ENCODE measurements around the gene ITPK1. TPM values are rescaled to one million over a fixed set of nuclear protein-coding genes. Genes with fewer than 3 reads are reported as not detected.

Gene ITPK1
- total RNA-seq, 2 donors from 2014 or later: 77.1 to 118 TPM

DNA sequence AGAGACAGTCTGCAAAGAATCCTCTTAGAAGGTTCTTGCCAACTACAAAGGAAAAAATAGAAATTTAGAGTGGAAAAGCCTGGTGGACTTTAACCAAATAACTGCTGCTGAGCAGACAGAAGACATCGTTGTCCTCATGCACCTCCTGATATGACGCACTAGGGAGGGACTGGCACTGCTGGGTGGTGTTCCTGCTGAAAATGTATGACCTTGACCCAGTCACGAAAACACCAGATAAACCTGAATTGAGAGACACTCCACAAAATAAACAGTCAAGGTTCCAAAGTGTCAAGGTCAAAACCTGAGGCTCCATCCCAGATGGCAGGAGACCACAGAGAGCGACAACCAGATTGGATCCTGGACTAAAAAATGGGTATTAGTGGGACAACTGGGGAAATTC is 130.8 kb downstream of the ITPK1 start:
- Histone ChIP-seq H3K27me3 (replicated peaks; ENCODE audit: insufficient read depth) (no peaks in the 10 kb centered on the region), H3K4me3 (no peak overlapping the region), H3K27ac (no peak overlapping the region), H3K4me1 (replicated peaks) (peaks cover 4% of the 10 kb centered on the region), H3K9me3 (no peaks in the 10 kb centered on the region), H3K36me3 (no peaks in the 10 kb centered on the region)
- 78% methylated on average over 4 of the region's 4 CpGs for WGBS
- DNase-seq (ENCODE audit: low spot score): no peak
- no peak for TF ChIP-seq POLR2A (IDR thresholded peaks at IDR 0.05)
- no peak for TF ChIP-seq POLR2AphosphoS5 (IDR thresholded peaks at IDR 0.05)
- TF ChIP-seq, protein P1, sequence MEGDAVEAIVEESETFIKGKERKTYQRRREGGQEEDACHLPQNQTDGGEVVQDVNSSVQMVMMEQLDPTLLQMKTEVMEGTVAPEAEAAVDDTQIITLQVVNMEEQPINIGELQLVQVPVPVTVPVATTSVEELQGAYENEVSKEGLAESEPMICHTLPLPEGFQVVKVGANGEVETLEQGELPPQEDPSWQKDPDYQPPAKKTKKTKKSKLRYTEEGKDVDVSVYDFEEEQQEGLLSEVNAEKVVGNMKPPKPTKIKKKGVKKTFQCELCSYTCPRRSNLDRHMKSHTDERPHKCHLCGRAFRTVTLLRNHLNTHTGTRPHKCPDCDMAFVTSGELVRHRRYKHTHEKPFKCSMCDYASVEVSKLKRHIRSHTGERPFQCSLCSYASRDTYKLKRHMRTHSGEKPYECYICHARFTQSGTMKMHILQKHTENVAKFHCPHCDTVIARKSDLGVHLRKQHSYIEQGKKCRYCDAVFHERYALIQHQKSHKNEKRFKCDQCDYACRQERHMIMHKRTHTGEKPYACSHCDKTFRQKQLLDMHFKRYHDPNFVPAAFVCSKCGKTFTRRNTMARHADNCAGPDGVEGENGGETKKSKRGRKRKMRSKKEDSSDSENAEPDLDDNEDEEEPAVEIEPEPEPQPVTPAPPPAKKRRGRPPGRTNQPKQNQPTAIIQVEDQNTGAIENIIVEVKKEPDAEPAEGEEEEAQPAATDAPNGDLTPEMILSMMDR (IDR thresholded peaks at IDR 0.05): no peak
- intact Hi-C loops (cut with DNase I): no loop called here

DNA sequence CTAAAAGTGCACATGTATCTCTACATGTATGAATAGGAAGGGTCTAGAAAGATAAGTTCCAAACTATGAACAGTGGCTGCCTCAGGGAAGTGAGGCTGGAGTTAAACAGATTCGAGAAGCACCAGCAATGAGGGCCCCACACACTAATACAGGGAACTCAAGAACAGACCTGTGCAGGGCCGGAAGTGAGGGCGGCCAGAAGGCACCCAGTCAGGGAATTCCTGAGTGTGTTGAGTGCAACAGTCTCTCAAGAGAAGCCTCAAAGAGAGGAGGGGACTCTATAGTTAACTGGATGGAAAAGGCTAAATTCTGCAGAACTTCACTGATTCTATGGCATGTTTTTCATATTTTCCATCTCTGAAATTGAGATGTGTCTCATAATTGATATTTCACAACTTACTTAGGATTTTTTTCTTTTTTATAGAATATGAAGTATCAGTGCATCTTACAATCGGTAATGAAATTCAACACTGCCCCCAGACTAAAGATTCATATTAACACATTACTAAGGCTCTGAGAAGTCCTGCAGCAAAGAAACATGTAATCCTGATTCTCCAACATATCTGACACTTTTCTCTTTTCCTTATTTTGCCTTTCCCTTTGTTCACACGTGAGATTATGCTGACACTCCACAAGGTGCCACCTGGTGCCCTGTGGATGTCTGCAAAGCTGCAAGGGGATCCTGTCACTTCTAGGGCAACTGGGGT is 131.5 kb downstream of the ITPK1 start:
- no peaks in the 10 kb centered on the region for H3K9me3 ChIP-seq
- no peaks in the 10 kb centered on the region for H3K36me3 ChIP-seq
- intact Hi-C loops (cut with DNase I): no loop called here
- H3K27ac ChIP-seq: no peak overlapping the region
- no peak for DNase-seq (ENCODE audit: low spot score)
- no peak overlapping the region for H3K4me3 ChIP-seq
- peaks cover 4% of the 10 kb centered on the region for H3K4me1 ChIP-seq (replicated peaks)
- no peak for TF ChIP-seq POLR2A (IDR thresholded peaks at IDR 0.05)
- TF ChIP-seq, protein P1 (IDR thresholded peaks at IDR 0.05): no peak
- TF ChIP-seq POLR2AphosphoS5 (IDR thresholded peaks at IDR 0.05): no peak
- H3K27me3 ChIP-seq (replicated peaks; ENCODE audit: insufficient read depth): no peaks in the 10 kb centered on the region
- 85% methylated on average over 5 of the region's 5 CpGs for WGBS

DNA sequence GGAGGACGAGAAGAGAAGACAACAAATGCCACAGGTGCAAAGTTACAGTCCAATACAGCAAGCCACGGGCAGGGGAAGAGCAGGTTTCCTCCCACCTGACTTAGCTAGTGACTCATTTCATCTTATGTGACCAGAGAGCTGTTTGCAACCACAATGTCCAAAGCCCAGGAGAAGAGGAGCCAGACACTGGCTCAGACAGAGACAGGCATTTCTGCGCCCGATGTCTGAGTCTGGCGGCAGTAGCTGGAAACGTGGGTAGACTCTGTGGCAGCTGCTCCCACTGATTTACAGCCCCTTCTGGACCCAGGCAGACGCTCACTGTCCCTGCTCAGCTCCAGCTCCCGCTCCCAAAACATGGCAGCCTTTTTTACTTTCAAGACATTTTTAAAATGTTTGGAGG is 132.8 kb downstream of the ITPK1 start:
- Histone ChIP-seq H3K4me3 (no peak overlapping the region), H3K4me1 (replicated peaks) (peaks cover 4% of the 10 kb centered on the region), H3K9me3 (no peaks in the 10 kb centered on the region), H3K36me3 (no peaks in the 10 kb centered on the region), H3K27ac (no peak overlapping the region), H3K27me3 (replicated peaks; ENCODE audit: insufficient read depth) (no peaks in the 10 kb centered on the region)
- intact Hi-C loops (cut with DNase I): no loop called here
- TF ChIP-seq POLR2AphosphoS5 (IDR thresholded peaks at IDR 0.05): no peak
- TF ChIP-seq, protein P1 (IDR thresholded peaks at IDR 0.05): no peak
- TF ChIP-seq POLR2A (IDR thresholded peaks at IDR 0.05): no peak
- WGBS: 80% methylated on average over 8 of the region's 8 CpGs
- no peak for DNase-seq (ENCODE audit: low spot score)

DNA sequence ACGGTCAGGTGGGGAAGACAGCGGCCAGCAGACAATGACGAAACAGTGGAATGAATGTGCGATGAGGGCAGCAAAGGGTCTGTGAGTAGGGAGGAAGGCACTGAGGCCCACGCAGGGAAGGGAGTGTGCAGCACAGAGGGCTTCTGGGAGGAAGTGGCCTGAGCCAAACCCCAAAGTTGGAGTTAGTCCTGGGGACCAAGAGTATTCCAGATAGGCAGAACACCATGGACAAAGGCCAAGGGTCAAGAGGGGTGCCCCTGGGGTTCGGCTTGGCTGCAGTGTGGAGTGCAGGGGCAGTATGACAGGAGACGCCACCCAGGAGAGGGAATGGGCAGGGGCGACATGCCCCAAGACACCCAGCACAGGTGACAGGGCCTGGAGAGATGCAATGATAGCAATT is 134.0 kb downstream of the ITPK1 start:
- Histone ChIP-seq H3K4me1 (replicated peaks) (no peaks in the 10 kb centered on the region), H3K27me3 (replicated peaks; ENCODE audit: insufficient read depth) (no peaks in the 10 kb centered on the region), H3K4me3 (no peak overlapping the region), H3K9me3 (no peaks in the 10 kb centered on the region), H3K36me3 (no peaks in the 10 kb centered on the region), H3K27ac (no peak overlapping the region)
- TF ChIP-seq POLR2AphosphoS5 (IDR thresholded peaks at IDR 0.05): no peak
- TF ChIP-seq, protein P1 (IDR thresholded peaks at IDR 0.05): no peak
- TF ChIP-seq POLR2A (IDR thresholded peaks at IDR 0.05): no peak
- DNase-seq (ENCODE audit: low spot score): no peak
- intact Hi-C loops (cut with DNase I): no loop called here
- WGBS: 95% methylated on average over 8 of the region's 8 CpGs

DNA sequence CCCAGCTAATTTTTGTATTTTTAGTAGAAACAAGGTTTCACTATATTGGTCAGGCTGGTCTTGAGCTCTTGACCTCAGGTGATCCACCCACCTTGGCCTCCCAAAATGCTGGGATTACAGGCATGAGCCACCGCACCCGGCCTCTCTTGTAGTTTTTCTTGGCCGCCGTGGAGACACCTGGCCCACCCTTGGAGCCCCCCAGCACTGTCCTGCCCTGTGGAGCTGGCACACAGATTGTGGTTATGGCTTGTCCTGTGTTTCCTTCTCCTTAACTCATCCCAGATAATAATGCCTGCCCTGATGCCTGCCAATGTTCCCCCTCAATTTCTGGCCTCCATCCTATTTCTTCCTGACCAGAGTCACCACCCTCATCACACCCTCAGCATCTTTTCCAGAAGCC is 134.9 kb downstream of the ITPK1 start:
- H3K9me3 ChIP-seq: no peaks in the 10 kb centered on the region
- H3K27me3 ChIP-seq (replicated peaks; ENCODE audit: insufficient read depth): no peaks in the 10 kb centered on the region
- no peaks in the 10 kb centered on the region for H3K4me1 ChIP-seq (replicated peaks)
- no peak for DNase-seq (ENCODE audit: low spot score)
- intact Hi-C loops (cut with DNase I): no loop called here
- TF ChIP-seq, protein P1 (IDR thresholded peaks at IDR 0.05): no peak
- TF ChIP-seq POLR2A (IDR thresholded peaks at IDR 0.05): no peak
- no peak for TF ChIP-seq POLR2AphosphoS5 (IDR thresholded peaks at IDR 0.05)
- no peaks in the 10 kb centered on the region for H3K36me3 ChIP-seq
- H3K27ac ChIP-seq: no peak overlapping the region
- 94% methylated on average over 4 of the region's 4 CpGs for WGBS
- H3K4me3 ChIP-seq: no peak overlapping the region

Data from prostate gland (tissue), 2 donors.